Urinary bladder (tissue), 4 donors: ENCODE measurements around the gene GRAMD1B. TPM values are rescaled to one million over a fixed set of nuclear protein-coding genes. Genes with fewer than 3 reads are reported as not detected.
"Not testable (repeated sequence)": the region's sequence is repeated elsewhere in the genome, so short reads cannot be mapped to it uniquely, and the experiment has no call there.

Source experiments
- DNase-seq: peaks from one replicate; pipeline ENCODE4 v3.0.0-alpha.2; 2015; ENCODE audit errors: extremely low spot score
- H3K27ac ChIP-seq: one replicate; pipeline ENCODE4 v1.5.1; 2013; ENCODE audit warnings: low read depth, mild to moderate bottlenecking, moderate library complexity
- H3K36me3 ChIP-seq: one replicate; pipeline ENCODE4 v1.6.1; 2013; ENCODE audit warnings: mild to moderate bottlenecking, moderate library complexity; ENCODE audit not compliant: insufficient read depth
- H3K4me1 ChIP-seq: one replicate; pipeline ENCODE4 v1.6.1; 2013; ENCODE audit warnings: mild to moderate bottlenecking, moderate library complexity; ENCODE audit not compliant: insufficient read depth
- H3K4me3 ChIP-seq: one replicate; pipeline ENCODE4 v1.5.1; 2013; ENCODE audit warnings: low read depth, low read length
- WGBS: extraction: QIAGEN DNeasy Blood & Tissue Kit; methylation state at CpG from one replicate; pipeline ENCODE4 v1.1.7; 2013; 5-methylcytosine and 5-hydroxymethylcytosine counted together
- polyA plus RNA-seq: library from polyadenylated mRNA; stranded (reverse); fragments of 200-250 nt; gene quantifications from one replicate; pipeline ENCODE4 v1.2.3, GENCODE V29; 2013
- total RNA-seq: library from RNA; depleted of rRNA; stranded (reverse); fragments of >200 nt; gene quantifications from one replicate; pipeline ENCODE4 v1.2.3, GENCODE V29; 2014
- donor health status: healthy with polysubstance abuse.
- donor health status: healthy.

GRAMD1B gene
- total and polyA plus RNA-seq, 2 donors = 0.84 to 5.9 TPM

GRCh38 chr11:123443851-123444623 lies 14.0 kb downstream of the GRAMD1B start:
- no peak for DNase-seq
- H3K27ac ChIP-seq = no peak overlapping the region
- 94% methylated on average over 5 of the region's 5 CpGs for WGBS

GRCh38 chr11:123448823-123449222 lies 18.8 kb downstream of the GRAMD1B start:
- DNase-seq = no peak
- Histone ChIP-seq H3K27ac (no peak overlapping the region), H3K4me3 (no peak overlapping the region), H3K36me3 (no peaks in the 10 kb centered on the region), H3K4me1 (no peaks in the 10 kb centered on the region)
- WGBS = 75% methylated on average over 8 of the region's 8 CpGs

More at GRCh38 chr11:123443851-123444623, 14.0 kb downstream of the GRAMD1B start:
- H3K4me1 ChIP-seq = no peaks in the 10 kb centered on the region
- no peaks in the 10 kb centered on the region for H3K36me3 ChIP-seq
- no peak overlapping the region for H3K4me3 ChIP-seq

DNA sequence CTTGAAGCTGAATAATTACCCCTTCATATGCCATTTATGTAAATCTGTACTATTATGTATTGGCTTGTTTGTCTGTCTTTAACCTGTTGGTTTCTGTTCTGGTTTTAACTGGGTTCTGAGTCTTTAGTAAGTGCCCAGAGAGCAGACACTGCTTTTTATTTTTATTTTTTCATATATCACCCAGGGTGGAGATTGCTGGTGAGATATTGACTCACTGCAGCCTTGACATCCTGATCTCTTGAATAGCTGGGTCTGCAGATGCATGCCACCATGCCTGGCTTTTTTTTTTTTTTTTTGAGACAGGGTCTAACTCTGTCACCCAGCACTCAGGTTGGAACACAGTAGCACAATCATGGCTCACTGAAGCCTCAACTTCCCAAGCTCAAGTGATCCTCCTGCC lies 19.4 kb downstream of the GRAMD1B start:
- Histone ChIP-seq H3K27ac (no peak overlapping the region), H3K4me1 (no peaks in the 10 kb centered on the region), H3K36me3 (no peaks in the 10 kb centered on the region), H3K4me3 (no peak overlapping the region)
- no peak for DNase-seq

DNA sequence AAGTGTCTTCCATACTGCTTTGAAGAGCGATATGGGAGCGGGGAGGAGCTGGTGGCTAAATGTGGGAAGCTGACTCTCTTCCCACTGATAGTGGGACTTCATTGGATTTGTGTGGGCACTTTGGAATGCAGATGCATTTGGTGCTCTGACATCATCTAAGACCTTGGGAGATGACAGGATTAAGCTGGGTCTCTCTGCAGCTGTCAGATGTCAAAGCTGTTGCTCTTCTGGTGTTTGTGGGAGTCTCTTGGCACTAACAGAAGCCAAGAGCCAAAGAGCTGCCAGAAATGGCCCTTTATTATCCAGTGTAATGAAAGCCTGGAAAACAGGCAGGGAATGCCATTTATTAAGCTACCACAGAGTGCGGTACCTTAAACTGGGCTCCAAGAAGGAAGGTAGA lies 20.6 kb downstream of the GRAMD1B start:
- Histone ChIP-seq H3K27ac (no peak overlapping the region), H3K36me3 (no peaks in the 10 kb centered on the region)

DNA sequence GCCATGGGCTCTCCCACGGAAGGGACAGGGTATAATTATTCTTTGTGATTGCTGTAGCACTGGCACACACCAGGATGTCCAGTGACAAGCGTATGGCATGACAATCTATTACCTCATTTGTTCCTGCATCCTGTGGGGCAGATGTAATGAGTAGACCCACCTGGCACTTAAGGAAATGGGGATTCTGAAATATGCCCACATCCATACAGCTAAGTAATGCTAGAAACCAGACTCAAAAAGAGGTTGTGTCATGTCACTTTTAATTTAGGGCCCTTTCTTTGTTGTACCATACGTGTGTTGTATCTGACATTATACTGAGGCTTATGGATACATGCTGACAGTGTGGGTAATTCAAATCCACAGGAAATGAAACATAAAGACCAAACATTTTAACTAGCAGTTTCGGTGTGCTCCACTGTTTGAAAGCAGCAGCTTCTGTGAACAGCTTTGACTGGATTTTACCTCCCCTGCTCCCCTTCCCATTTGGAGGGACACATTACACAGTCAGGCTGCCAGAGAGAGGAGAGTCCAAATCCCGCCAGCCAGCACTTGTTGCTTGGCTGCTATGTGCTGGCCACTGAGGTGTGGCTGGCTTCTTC lies 21.2 kb downstream of the GRAMD1B start:
- Histone ChIP-seq H3K4me1 (no peaks in the 10 kb centered on the region), H3K27ac (no peak overlapping the region), H3K36me3 (no peaks in the 10 kb centered on the region), H3K4me3 (no peak overlapping the region)
- 82% methylated on average over 5 of the region's 5 CpGs for WGBS
- DNase-seq = no peak

More for the DNA sequence above, 20.6 kb downstream of the GRAMD1B start:
- no peaks in the 10 kb centered on the region for H3K4me1 ChIP-seq
- 83% methylated on average over 3 of the region's 3 CpGs for WGBS
- no peak overlapping the region for H3K4me3 ChIP-seq
- no peak for DNase-seq

- H3K4me3 ChIP-seq = no peak overlapping the region
- H3K36me3 ChIP-seq = no peaks in the 10 kb centered on the region
- H3K4me1 ChIP-seq = no peaks in the 10 kb centered on the region
- WGBS = 94% methylated on average over 1 of the region's 1 CpG
- DNase-seq = no peak
- no peak overlapping the region for H3K27ac ChIP-seq
These were observed 22.7 kb downstream of the GRAMD1B start for GRCh38 chr11:123452794-123453193.

- no peak overlapping the region for H3K4me3 ChIP-seq
- H3K36me3 ChIP-seq = no peaks in the 10 kb centered on the region
- no peak overlapping the region for H3K27ac ChIP-seq
- 70% methylated on average over 7 of the region's 7 CpGs for WGBS
- no peak for DNase-seq
- H3K4me1 ChIP-seq = no peaks in the 10 kb centered on the region
These were observed 24.1 kb downstream of the GRAMD1B start for GRCh38 chr11:123454060-123454651.

DNA sequence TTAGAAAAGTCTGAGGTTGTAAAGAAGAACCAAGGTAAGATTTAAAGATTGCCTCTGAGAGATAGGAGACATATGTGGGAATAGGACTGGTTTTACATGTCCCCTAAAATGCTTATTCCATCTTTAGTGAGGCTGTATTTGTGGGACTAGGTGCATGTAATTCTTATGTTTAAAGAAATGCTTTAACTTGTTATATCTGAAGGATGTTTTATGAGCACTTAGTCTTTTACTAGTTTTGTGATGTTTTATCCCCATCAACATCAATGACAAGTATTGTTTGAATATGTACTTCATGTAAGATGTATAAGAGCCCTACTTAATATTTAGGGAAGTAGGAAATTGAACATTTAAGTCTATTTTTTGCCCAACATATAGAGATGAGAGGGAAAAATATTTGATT lies 24.7 kb downstream of the GRAMD1B start:
- Histone ChIP-seq H3K4me1 (no peaks in the 10 kb centered on the region), H3K36me3 (no peaks in the 10 kb centered on the region), H3K27ac (no peak overlapping the region), H3K4me3 (no peak overlapping the region)
- no peak for DNase-seq

GRCh38 chr11:123456448-123456847 lies 26.4 kb downstream of the GRAMD1B start:
- not testable (repeated sequence) for H3K4me3 ChIP-seq, H3K36me3 ChIP-seq, H3K4me1 ChIP-seq, H3K27ac ChIP-seq, DNase-seq
- WGBS = 77% methylated on average over 5 of the region's 5 CpGs

GRCh38 chr11:123457187-123457770 lies 27.2 kb downstream of the GRAMD1B start:
- 69% methylated on average over 8 of the region's 8 CpGs for WGBS

DNA sequence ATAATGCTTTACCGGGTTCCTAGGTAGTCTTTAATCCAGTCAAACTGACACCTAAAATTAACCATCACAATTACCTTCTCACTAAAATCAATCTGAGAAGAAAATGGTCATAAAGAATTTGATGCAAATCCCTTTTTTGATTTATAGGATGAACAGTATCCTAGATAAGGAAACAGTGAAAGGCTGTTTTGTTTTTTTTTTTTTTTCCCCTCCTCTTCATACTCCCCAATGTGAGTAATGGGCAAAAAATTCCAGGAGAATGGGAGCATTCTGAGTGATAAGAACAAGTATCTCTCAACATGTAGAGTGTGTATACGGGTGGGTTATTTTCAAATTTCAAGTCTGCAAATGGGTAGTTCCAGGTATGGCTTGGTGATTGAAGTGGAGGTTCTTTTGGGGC lies 28.4 kb downstream of the GRAMD1B start:
- Histone ChIP-seq H3K4me3 (no peak overlapping the region), H3K36me3 (no peaks in the 10 kb centered on the region), H3K27ac (no peak overlapping the region), H3K4me1 (no peaks in the 10 kb centered on the region)
- no peak for DNase-seq
- WGBS = 86% methylated on average over 2 of the region's 2 CpGs

More at GRCh38 chr11:123457187-123457770, 27.2 kb downstream of the GRAMD1B start:
- H3K4me3 ChIP-seq = no peak overlapping the region
- DNase-seq = no peak
- H3K27ac ChIP-seq = no peak overlapping the region
- no peaks in the 10 kb centered on the region for H3K4me1 ChIP-seq
- H3K36me3 ChIP-seq = no peaks in the 10 kb centered on the region

- Histone ChIP-seq H3K27ac (no peak overlapping the region), H3K4me1 (no peaks in the 10 kb centered on the region), H3K4me3 (no peak overlapping the region), H3K36me3 (no peaks in the 10 kb centered on the region)
- 62% methylated on average over 7 of the region's 7 CpGs for WGBS
- DNase-seq = no peak
These were observed 30.1 kb downstream of the GRAMD1B start for GRCh38 chr11:123460012-123460700.

GRCh38 chr11:123461164-123461563 lies 31.1 kb downstream of the GRAMD1B start:
- no peaks in the 10 kb centered on the region for H3K36me3 ChIP-seq
- no peak overlapping the region for H3K27ac ChIP-seq
- WGBS = 70% methylated on average over 4 of the region's 4 CpGs
- no peak for DNase-seq
- no peak overlapping the region for H3K4me3 ChIP-seq
- H3K4me1 ChIP-seq = no peaks in the 10 kb centered on the region
